ELF-1 (cell line): Measurements from ENCODE around the gene PAQR3.

Experiments used
- DNase-seq: peaks from one replicate; pipeline ENCODE4 v3.0.0-alpha.2; 2016; ENCODE audit warnings: low read depth, low spot score

PAQR3 gene

GRCh38 chr4:78938868-78939666 is at the start of gene PAQR3:
Gene PAQR3, minus strand, starts transcription at chr4:78939438. Its CDS starts 214 bp downstream, at chr4:78939224.
- peak; percentile 93 for DNase-seq

GRCh38 chr4:78987683-78988082 is 48.4 kb upstream of the PAQR3 start:
- no peak for DNase-seq

GRCh38 chr4:78984593-78984992 is 45.4 kb upstream of the PAQR3 start:
- DNase-seq, result no peak

GRCh38 chr4:78975865-78976264 is 36.6 kb upstream of the PAQR3 start:
- DNase-seq, result no peak

- no peak for DNase-seq
Measured at GRCh38 chr4:78971776-78972175, 32.5 kb upstream of the PAQR3 start.

GRCh38 chr4:78971326-78971725 is 32.1 kb upstream of the PAQR3 start:
- no peak for DNase-seq

GRCh38 chr4:78962597-78963115 is 23.4 kb upstream of the PAQR3 start:
- no peak for DNase-seq

GRCh38 chr4:78960926-78961325 is 21.7 kb upstream of the PAQR3 start:
- no peak for DNase-seq

GRCh38 chr4:78956975-78957374 is 17.7 kb upstream of the PAQR3 start:
- peak; percentile 10 for DNase-seq

GRCh38 chr4:78953769-78954666 is 14.8 kb upstream of the PAQR3 start:
- peak; percentile 36 for DNase-seq

- DNase-seq, result no peak
Measured at GRCh38 chr4:78953231-78953630, 14.0 kb upstream of the PAQR3 start.

- no peak for DNase-seq
Measured at GRCh38 chr4:78951862-78952472, 12.7 kb upstream of the PAQR3 start.

GRCh38 chr4:78949735-78950134 is 10.5 kb upstream of the PAQR3 start:
- no peak for DNase-seq

- DNase-seq, result no peak
Measured at GRCh38 chr4:78945651-78946179, 6.5 kb upstream of the PAQR3 start.

- DNase-seq, result no peak
Measured at GRCh38 chr4:78944381-78944780, 5.1 kb upstream of the PAQR3 start.

GRCh38 chr4:78940752-78941151 is 1.5 kb upstream of the PAQR3 start:
- no peak for DNase-seq

- DNase-seq, result no peak
Measured at GRCh38 chr4:78939667-78940008, 400 bp upstream of the PAQR3 start.

- DNase-seq, result no peak
Measured at GRCh38 chr4:78938474-78938867, 767 bp downstream of the PAQR3 start.

GRCh38 chr4:78937837-78938236 is 1.4 kb downstream of the PAQR3 start:
- DNase-seq, result peak; percentile 34

GRCh38 chr4:78936989-78937388 is 2.2 kb downstream of the PAQR3 start:
- DNase-seq, result peak; percentile 80

GRCh38 chr4:78930016-78930629 is 9.1 kb downstream of the PAQR3 start:
- DNase-seq, result no peak
